ENCODE results near the gene JAKMIP2. TPM values are rescaled to one million over a fixed set of nuclear protein-coding genes. Genes with fewer than 3 reads are reported as not detected.

The JAKMIP2 gene
- polyA plus RNA-seq, 3 donors: 0.23 to 0.90 (median 0.36) TPM

DNA sequence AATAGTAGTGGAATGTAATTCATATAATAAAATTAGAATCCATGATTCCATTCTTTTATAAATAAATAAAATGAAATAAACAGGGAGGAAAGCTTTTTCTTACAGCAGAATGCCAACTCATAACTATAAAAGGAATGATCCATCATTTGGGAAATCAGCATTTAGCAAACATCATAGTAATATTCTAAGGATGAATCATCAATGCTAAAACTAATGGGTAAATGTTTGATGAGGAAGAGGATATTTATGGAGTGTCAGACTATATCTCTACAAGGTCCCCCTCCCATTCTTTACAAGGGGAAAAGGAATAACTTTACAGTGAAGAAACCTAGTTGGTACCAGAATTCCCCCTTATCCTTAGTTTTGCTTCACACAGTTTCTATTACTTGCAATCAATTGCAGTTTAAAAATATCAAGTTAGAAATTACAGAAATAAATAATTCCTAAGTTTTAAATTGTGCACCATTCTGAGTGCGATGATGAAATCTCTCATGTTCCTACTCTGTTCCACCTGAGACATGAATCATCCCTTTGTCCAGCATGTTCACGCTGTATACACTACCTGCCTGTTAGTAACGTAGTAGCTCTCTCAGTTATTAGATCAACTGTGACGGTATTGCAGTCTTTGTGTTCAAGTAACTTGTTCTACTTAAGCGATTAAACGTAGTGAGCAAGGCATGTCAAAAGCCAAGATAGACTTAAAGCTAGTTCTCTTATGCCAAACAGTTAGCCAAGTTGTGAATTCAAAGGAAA is 14.2 kb upstream of the JAKMIP2 start:
- no peak overlapping the region for H3K27ac ChIP-seq (ENCODE audit: low read depth, low read length)
- WGBS, 3 donors: 71 to 78% (median 77%) methylated on average over 6 of the region's 6 CpGs

- no peak overlapping the region for H3K27ac ChIP-seq (ENCODE audit: low read depth, low read length)
- 89 to 94% (median 93%) methylated on average over 6 of the region's 6 CpGs for WGBS, 3 donors
Measured at GRCh38 chr5:147791181-147791580, 8.7 kb upstream of the JAKMIP2 start.

DNA sequence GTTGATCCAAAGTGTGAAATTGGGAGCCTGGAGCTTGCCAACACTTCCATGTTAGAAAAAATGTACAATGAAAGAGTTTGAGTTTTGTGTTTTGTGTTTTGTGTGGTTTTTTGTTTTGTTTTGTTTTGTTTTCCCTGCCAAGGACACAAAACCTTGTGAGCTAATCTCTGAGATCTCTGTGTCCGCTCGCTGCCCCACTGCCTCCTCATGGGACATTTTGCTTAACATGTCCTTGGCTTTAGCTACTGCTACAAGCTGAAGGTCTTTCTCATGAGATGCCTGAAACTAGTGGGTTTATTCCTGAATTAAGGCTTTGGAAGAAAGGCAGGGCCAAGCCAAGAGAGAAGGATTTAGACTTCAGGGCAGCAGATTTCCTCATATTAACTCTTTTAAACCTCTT is 7.3 kb upstream of the JAKMIP2 start:
- no peak overlapping the region for H3K27ac ChIP-seq (ENCODE audit: low read depth, low read length)
- WGBS, 3 donors: 51 to 86% (median 69%) methylated on average over 2 of the region's 2 CpGs

- no peak overlapping the region for H3K27ac ChIP-seq (ENCODE audit: low read depth, low read length)
Measured at GRCh38 chr5:147788023-147788422, 5.5 kb upstream of the JAKMIP2 start.

- 79 to 82% (median 80%) methylated on average over 2 of the region's 2 CpGs for WGBS, 3 donors
- no peak overlapping the region for H3K27ac ChIP-seq (ENCODE audit: low read depth, low read length)
Measured at GRCh38 chr5:147786142-147786541, 3.6 kb upstream of the JAKMIP2 start.

- 53 to 76% (median 64%) methylated on average over 8 of the region's 8 CpGs for WGBS, 3 donors
- H3K27ac ChIP-seq (ENCODE audit: low read depth, low read length): no peak overlapping the region
Measured at GRCh38 chr5:147784146-147784987, 1.8 kb upstream of the JAKMIP2 start.

GRCh38 chr5:147780924-147781573 is 1.5 kb downstream of the JAKMIP2 start:
- H3K27ac ChIP-seq (ENCODE audit: low read depth, low read length): no peak overlapping the region
- 84 to 89% (median 84%) methylated on average over 5 of the region's 5 CpGs for WGBS, 3 donors

DNA sequence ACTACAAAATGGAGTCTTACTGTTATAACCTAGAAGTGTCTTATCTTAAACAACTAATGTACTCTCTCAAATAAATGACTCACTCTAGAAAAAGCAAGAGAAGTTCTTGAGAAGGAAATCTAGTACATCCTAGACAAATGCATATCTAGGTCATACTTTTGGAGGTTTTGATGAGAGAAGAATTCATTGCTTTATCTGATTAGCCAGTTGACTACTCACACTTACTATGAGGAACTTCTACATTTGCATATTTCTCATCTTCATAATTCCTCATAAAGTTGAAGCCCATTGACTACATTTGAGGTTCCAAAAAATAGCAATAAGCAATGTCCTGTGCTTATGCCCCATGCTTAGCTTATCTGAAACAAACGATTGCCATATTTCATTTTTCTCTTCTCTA is 2.8 kb downstream of the JAKMIP2 start:
- WGBS, 3 donors: 83 to 90% (median 86%) methylated on average over 1 of the region's 1 CpG
- no peak overlapping the region for H3K27ac ChIP-seq (ENCODE audit: low read depth, low read length)

DNA sequence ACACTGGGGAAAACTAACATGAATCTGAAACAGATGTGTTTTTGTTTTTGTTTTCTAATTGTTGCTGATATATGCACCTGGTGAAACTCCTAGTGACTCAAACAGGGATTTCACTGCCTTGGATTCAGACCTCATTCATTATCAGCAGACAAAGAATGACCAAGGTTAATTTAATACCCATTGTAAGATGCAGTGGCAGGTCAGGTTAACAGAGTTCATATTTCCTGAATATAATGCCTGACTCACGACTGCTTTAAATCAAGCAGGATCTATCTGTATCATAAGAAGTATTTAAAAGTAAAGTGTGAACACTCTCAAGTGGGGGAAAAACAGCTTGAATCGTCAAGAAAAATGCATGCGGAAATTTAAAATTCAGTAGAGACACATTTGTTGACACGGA is 5.5 kb downstream of the JAKMIP2 start:
- 73 to 87% (median 84%) methylated on average over 4 of the region's 4 CpGs for WGBS, 3 donors
- no peak overlapping the region for H3K27ac ChIP-seq (ENCODE audit: low read depth, low read length)

GRCh38 chr5:147773587-147773986 is 8.9 kb downstream of the JAKMIP2 start:
- no peak overlapping the region for H3K27ac ChIP-seq (ENCODE audit: low read depth, low read length)
- 47 to 97% (median 93%) methylated on average over 2 of the region's 2 CpGs for WGBS, 3 donors

DNA sequence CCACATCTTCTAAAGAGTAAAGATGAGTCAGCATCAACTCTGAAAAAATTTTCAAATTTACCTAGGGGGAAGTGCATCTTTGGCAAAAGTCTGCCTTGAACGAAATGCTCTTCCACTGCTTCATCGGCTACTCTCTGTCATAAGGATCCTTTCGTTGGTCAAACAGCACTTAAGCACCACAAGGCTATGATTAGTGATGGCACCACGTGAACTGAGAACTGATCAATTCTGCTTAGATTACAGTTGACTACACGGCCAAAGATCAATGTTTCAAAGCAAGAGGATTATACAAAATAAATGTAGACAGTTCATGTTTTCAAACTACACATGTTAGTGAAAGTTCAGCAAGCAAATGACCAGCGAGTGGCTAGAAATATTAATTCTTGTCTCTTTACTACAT is 9.4 kb downstream of the JAKMIP2 start:
- WGBS, 3 donors: 78 to 90% (median 81%) methylated on average over 6 of the region's 6 CpGs

GRCh38 chr5:147767048-147767447 is 15.5 kb downstream of the JAKMIP2 start:
- 87 to 96% (median 94%) methylated on average over 4 of the region's 4 CpGs for WGBS, 3 donors
- H3K27ac ChIP-seq (ENCODE audit: low read depth, low read length): no peak overlapping the region

More for the DNA sequence above, 9.4 kb downstream of the JAKMIP2 start:
- H3K27ac ChIP-seq (ENCODE audit: low read depth, low read length): no peak overlapping the region

GRCh38 chr5:147763791-147764525 is 18.6 kb downstream of the JAKMIP2 start:
- 64 to 81% (median 77%) methylated on average over 4 of the region's 4 CpGs for WGBS, 3 donors
- H3K27ac ChIP-seq (ENCODE audit: low read depth, low read length): no peak overlapping the region

- WGBS, 3 donors: 23 to 49% (median 46%) methylated on average over 2 of the region's 2 CpGs
- H3K27ac ChIP-seq (ENCODE audit: low read depth, low read length): no peak overlapping the region
Measured at GRCh38 chr5:147760086-147760875, 22.2 kb downstream of the JAKMIP2 start.

DNA sequence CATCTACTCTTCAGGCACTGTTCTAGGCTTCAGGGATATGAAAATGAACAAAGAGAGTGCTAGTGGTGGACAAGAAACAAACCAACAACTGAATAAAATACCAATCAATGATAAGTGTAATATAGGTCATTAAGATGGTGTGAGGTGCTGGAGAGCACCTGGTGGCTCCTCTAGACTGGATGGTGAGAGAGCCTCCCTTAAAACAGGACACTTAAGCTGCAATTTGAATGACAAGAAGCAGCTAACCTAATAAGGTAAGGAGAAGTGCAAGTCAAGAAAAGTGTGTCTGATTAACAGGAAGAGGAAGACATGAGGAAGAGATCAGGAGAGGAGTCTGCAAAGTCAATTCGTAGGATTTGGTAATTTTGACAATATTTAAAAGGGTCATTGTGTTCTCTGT is 23.1 kb downstream of the JAKMIP2 start:
- no peak overlapping the region for H3K27ac ChIP-seq (ENCODE audit: low read depth, low read length)
- 46 to 68% (median 54%) methylated on average over 1 of the region's 1 CpG for WGBS, 3 donors

DNA sequence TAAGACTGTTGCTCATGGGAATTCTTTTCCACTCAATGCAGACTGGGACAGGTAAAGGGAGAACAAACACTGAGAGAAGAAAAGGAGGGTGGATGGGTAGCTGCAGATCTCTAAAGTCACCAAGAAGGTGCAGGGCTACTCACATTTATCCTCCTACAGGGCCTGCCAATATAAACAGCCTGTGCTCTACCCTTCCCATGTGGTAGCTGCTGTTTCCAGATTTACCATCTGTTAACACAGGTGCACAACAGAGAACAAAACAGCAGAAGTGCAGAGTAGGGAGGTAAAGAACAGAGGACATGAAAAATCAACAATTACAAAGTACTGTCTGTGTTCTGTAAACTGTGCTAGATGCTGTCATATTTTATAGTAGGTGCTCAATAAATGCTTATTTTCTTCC is 26.0 kb downstream of the JAKMIP2 start:
- no peak overlapping the region for H3K27ac ChIP-seq (ENCODE audit: low read depth, low read length)

DNA sequence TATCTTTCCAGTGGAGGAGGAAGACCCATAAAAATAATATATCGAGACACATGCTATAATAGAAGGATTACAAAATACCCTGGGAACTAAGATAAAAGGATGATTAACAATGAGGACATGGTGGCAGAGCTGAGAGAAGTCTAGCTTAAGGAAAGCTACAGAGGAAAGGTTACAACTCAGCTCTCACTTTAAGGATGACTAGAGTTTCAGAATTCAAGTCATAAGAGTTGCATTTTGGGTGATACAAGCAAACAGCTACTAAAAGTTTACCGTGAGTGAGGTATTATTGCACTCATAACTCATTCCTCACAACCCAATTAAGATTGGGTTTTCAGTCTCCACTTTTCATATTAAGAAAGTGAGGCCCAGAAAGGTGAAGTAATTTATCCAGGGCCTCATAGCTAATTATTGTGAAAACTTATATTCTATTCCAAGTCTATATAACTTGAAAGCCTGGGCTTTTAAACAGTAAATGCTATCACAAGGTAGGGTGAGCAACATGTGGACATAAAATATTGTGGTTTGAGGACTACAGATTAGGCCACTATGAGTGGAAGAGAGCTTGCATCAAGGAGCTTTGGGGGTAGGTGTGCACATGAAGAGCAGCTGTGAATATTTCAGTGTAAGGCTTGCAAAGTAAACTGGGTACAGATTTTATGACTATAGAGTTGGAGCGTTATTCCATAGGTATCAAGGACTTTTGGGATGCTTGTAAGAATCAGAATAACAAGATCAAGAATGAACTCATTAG is 28.0 kb downstream of the JAKMIP2 start:
- no peak overlapping the region for H3K27ac ChIP-seq (ENCODE audit: low read depth, low read length)
- 87 to 89% (median 88%) methylated on average over 3 of the region's 3 CpGs for WGBS, 3 donors

Measured in adipose tissue (tissue), 3 donors.